GM21825 (cell line): ENCODE measurements around the gene CLMP.
A peak's percentile ranks its signal among the peaks of the same experiment; 100 is the strongest.
"Not testable (repeated sequence)": the region's sequence is repeated elsewhere in the genome, so short reads cannot be mapped to it uniquely, and the experiment has no call there.

Experiments used
- ATAC-seq: cut with Tn5 transposase; IDR thresholded peaks from one replicate; pipeline ENCODE4 v1.9.1; 2021; ENCODE audit warnings: mild to moderate bottlenecking, moderate library complexity; ENCODE audit not compliant: unreplicated experiment

The CLMP gene

GRCh38 chr11:123060277-123061000 lies 134.6 kb downstream of the CLMP start:
- ATAC-seq = no peak

DNA sequence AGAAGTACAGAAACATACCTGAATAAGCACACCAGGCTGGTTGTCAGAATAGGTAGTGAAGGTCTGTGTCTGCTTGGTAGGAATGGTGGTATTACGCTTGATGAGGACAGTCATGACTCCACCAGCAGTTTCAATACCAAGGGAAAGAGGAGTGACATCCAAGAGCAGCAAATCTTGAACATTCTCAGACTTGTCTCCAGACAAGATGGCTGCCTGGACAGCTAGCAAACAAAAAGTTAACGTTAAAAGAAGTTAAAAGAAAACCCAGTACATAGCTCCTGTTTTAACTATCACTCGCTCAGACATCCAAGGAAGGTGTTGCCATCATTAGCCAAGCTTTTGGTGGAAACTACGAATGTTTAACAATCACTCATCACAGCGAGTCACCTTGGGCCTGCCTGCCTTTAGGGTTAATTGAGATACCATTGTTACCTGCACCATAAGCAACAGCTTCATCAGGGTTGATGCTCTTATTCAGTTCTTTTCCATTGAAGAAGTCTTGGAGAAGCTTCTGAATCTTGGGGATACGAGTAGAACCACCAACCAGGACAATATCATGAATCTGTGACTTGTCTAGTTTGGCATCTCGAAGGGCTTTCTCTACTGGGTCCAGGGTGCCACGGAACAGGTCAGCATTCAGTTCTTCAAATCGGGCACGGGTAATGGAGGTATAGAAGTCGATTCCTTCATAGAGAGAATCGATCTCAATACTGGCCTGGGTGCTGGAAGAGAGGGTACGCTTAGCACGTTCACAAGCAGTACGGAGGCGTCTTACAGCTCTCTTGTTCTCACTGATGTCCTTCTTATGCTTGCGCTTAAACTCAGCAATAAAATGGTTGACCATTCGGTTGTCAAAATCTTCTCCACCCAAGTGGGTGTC lies 135.8 kb downstream of the CLMP start:
- not testable (repeated sequence) for ATAC-seq

DNA sequence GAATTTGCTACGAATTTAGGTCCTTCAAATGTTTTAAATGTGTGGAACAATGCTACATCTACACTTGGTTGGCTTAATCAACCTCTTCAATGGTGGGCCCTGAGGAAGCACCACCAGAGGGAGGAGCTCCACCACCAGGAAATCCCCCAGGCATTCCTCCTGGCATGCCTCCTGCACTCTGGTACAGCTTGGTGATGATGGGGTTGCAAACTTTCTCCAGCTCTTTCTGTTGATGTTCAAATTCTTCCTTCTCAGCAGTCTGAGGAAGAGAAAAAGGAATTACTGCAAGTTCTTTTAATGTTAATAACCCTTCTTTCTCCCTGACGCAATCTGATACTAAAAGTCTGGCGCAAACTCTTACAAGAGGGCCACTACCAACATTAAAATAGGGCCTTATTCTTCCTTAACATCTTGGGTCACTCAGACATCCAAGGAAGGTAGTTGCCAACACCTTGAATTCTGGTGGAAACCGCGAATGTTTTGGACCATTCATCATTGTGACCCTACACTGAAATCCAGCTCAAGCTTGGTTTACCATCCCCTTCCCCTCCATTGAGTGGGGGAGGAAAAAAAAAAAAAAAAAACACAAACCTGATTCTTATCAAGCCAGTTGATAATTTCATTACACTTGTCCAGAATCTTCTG lies 137.3 kb downstream of the CLMP start:
- ATAC-seq = no peak

- ATAC-seq = no peak
Measured at GRCh38 chr11:123056835-123057491, 138.1 kb downstream of the CLMP start.

DNA sequence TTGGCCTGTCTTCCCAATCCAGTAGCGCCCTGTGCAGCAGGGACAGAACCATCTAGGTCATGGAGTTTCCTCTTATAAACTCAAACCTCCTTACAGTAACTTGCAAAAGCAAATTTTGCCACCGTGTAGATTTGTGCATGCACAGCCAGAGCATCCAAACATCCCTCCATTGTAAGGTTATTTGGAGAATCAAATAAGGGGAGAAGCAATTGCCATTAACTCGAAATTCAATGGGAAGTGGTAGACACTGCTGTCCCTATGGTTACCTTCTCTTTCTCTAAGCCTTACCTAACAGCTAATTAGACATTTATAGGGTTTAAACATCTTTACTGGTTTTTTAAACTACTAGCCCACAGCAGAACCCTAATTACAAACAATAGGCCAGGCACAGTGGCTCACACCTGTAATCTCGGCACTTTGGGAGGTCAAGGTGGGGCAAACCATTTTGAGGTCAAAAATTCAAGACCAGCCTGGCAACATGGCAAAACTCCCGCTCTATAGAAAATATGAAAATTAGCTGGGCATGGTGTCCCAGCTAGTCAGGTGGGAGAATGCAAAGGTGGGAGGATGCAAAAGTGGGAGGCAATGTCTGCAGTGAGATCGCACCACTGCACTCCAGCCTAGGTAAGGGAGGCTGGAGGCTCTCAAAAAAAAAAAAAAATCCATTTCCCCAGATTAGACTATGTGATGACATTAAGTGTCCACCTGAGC lies 139.7 kb downstream of the CLMP start:
- no peak for ATAC-seq

GRCh38 chr11:123054301-123055065 lies 140.6 kb downstream of the CLMP start:
- ATAC-seq = peak; percentile 69

DNA sequence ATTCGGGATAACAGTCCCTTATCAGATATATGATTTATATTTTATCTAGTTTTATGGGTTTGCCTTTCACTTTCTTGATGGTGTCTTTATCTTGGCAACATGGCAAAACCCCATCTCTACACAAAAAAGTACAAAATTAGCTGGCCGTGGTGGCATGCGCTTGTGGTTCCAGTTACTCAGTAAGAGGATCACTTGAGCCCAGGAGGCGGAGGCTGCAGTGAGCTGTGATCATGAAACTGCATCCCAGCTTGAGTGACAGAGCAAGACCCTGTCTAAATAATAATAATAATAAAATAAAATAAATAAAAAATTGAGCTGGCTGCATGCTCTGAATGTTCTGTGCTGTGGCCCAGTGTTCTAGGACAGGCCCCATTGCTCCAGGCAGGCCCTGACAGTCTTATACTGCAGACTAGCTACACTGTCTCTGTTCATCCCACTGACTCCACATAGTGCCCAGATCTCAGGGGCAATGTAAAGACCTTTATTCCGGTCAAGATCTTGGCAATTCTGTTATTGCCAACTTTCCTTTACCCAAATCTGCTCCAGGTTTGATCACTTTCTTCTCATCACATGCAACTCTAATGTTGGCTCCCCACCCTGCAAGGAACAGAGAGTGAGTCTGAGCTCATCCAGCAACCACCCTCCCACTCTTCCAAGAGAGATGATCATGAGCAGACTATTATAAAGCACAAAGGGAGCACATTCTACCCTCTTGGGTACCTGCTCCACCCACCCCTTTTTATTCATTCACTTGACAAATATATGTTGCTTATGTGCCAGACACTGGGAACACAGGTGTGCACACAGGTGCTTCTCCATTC lies 141.9 kb downstream of the CLMP start:
- ATAC-seq = no peak

DNA sequence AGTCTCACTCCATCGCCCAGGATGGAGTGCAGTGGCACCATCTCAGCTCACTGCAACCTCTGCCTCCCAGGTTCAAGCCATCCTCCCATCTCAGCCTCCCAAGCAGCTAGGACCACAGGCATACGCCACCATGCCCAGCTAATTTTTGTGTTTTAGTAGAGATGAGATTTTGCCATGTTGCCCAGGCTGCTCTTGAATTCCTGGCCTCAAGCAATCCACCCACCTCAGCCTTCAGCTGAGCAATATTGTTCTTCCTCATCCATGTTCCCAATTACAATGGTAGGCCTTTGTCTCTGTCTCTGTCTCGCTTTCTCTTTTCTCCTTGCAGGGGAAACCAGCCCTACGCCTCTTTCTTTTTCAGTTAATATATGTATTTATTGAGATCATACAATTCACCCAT lies 143.4 kb downstream of the CLMP start:
- ATAC-seq = no peak

DNA sequence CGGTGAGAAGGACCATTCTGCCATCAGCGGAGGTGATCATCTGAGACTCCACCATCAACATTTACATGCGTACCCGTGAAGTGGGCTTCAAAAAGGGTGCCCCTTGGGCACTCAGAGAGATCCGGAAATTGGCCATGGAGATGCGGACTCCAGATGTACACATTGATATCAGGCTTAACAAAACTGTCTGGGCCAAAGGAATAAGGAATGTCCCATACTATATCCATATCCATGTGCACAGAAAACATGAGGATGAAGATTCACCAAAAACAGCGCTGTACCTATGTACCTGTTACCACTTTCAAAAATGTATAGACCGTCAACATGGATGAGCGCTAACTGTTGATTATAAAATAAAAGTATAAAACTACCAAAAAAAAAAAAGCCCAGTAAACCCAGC lies 143.9 kb downstream of the CLMP start:
- no peak for ATAC-seq

DNA sequence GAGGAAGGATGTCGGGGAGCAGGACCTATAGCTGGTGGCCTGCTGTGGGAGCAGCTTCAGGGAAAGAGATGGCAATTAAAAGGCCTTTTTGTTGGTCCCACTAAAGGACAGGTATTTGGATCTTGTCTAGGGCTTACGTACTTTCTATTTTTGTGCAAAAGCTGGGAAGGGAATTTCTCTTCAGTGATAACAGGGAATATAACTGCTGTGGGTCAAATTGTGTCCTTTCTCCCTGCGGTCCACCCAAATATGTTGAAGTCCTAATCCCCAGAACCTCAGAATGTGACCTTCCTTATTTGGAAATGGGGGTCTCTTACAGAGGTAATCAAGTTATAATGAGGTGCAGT lies 147.1 kb downstream of the CLMP start:
- ATAC-seq = no peak

GRCh38 chr11:123047266-123047946 lies 147.6 kb downstream of the CLMP start:
- ATAC-seq = no peak

DNA sequence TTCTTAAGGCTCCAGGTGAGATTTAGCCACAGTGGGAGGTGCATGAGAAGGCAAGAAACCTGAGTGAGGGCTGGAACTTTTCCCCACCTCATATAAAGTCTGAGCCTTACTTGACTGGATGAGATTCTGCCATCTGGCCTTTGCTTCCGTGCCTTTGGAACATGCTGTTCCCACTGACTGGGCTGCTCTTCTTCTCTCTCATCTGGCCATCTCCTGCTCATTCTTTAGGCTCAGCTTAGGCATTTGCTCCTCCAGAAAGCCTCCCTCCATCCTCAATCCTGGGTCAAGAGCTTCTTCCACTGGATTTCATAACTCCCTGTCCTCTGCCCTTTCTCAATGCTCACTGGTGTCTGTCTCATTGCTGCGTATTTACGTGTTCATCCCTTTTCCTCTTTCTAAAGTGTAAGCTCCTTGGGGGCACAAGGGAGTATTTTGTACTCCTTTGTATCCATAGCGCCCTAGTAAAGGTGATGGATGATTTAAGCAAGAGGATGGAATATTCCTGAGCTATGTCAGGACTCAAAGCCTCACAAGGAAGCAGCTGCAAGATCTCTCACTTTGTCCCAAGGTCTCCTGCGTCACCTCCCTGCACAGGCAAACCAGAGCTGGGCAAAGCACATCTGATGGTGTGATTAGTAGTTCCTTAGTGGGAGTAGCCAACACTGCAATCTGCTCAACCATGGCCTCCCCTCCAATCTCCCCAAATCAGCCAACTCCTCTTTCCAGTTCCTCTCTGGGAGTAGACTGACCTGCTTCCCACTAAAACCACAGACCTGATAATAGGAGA lies 148.4 kb downstream of the CLMP start:
- ATAC-seq = no peak

GRCh38 chr11:123045101-123045500 lies 149.9 kb downstream of the CLMP start:
- no peak for ATAC-seq

GRCh38 chr11:123041185-123041584 lies 153.9 kb downstream of the CLMP start:
- no peak for ATAC-seq

GRCh38 chr11:123040111-123040432 lies 155.0 kb downstream of the CLMP start:
- ATAC-seq = no peak

DNA sequence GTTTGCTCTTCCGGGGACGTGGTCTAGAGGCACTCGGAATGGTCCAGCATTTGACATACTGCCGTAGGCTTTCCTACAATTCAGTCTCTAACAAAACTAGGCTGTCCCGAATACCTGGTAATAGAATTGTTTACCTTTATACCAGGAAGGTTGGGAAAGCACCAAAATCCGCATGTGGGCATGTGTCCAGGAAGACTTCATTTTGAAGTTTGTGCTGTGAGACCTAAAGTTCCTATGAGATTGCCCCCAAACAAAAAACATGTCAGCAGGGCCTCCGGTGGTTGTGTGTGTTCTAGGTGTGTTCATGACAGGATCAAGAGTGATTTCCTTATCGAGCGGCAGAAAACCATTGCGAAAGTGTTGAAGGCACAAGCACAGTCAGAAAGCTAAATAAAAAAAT lies 159.2 kb downstream of the CLMP start:
- ATAC-seq = no peak

GRCh38 chr11:123034597-123034996 lies 160.5 kb downstream of the CLMP start:
- no peak for ATAC-seq

DNA sequence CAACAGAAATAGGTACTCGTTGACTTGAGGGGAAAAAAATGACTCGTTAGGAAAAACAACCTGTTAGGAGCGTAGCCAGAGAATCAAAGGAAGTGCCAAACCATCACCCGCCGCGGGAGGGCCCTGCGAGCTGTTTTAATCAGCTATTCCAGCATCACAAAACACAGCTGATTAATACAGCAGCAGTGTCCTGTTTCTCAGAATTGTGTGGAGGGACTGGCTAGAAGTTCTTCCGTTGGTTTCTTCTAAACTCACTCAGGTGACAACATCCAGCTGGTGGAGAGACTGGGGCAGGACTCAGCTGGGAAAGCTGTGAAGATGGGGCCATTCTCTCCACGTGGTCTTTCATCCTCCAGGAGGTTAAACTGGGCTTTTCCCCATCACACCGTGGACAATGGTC lies 161.2 kb downstream of the CLMP start:
- ATAC-seq = no peak
